Activated gamma-delta T cell (primary cell): ENCODE measurements around the gene KRTAP10-4.
"Not testable (repeated sequence)": the region's sequence is repeated elsewhere in the genome, so short reads cannot be mapped to it uniquely, and the experiment has no call there.

Experiments
- DNase-seq: peaks from one replicate; lab custom pipeline; 2025; lab: John Stamatoyannopoulos, UW
- total RNA-seq, 2 donors: gene quantifications; one replicate each; lab custom pipeline; 2026; lab: John Stamatoyannopoulos, UW

The KRTAP10-4 gene, protein sequence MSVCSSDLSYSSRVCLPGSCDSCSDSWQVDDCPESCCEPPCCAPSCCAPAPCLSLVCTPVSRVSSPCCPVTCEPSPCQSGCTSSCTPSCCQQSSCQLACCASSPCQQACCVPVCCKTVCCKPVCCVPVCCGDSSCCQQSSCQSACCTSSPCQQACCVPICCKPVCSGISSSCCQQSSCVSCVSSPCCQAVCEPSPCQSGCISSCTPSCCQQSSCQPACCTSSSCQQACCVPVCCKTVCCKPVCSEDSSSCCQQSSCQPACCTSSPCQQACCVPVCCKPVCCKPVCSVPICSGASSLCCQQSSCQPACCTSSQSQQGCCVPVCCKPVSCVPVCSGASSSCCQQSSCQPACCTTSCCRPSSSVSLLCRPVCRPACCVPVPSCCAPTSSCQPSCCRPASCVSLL
- total RNA-seq = 0 to 0.05 reads per million in 2 donors

DNA sequence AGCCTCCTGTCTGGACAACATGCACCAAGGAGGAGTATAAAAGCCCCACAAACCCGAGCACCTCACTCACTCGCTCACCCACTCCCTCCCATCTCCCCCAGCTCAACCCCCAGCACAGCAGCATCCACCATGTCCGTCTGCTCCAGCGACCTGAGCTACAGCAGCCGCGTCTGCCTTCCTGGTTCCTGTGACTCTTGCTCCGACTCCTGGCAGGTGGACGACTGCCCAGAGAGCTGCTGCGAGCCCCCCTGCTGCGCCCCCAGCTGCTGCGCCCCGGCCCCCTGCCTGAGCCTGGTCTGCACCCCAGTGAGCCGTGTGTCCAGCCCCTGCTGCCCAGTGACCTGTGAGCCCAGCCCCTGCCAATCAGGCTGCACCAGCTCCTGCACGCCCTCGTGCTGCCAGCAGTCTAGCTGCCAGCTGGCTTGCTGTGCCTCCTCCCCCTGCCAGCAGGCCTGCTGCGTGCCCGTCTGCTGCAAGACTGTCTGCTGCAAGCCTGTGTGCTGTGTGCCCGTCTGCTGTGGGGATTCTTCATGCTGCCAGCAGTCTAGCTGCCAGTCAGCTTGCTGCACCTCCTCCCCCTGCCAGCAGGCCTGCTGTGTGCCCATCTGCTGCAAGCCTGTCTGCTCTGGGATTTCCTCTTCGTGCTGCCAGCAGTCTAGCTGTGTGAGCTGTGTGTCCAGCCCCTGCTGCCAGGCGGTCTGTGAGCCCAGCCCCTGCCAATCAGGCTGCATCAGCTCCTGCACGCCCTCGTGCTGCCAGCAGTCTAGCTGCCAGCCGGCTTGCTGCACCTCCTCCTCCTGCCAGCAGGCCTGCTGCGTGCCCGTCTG is at the start of gene KRTAP10-4:
KRTAP10-4 (plus strand) TSS at position 100 of the 827 bp plus-strand sequence; CDS start at position 130, 30 bp downstream.
- DNase-seq = not testable (repeated sequence)

DNA sequence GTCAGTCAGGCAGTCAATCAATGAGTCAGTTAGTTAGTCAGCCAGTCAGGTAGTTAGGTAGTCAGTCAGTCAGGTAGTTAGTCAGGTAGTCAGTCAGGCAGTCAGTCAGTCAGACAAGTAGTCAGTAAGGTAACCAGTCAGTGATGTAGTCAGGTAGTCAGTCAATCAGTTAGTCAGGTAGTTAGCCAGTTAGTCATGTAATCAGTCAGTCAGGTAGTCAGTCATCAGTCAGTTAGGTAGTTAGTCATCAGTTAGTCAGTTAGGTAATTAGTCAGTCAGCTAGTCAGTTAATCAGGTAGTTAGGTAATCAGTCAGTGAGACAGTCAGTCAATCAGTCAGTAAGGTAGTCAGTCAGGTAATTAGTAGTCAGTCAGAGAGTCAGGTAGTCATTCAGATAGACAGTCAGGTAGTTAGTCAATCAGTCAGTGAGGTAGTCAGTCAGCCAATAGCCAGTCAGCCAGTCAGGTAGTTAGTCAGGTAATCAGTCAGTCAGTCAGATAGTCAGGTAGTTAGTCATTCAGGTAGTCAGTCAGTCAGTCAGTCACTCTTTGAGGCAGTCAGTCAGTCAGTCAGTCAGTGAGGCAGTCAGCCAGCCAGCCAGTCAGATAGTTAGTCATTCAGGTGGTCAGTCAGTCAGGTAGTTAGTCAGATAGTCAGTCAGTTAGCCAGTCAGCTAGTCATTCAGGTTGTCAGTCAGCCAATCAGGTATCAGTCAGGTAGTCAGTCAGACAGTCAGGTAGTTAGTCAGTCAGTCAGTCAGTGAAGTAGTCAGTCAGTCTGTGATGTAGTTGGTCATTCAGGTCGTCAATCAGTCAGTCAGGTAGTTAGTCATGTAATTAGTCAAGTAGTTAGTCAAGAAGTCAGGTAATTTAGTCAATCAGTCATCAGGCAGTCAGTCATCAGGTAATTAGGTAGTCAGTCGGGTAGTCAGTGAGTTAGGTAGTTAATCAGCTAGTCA is 48.8 kb upstream of the KRTAP10-4 start:
- no peak for DNase-seq

DNA sequence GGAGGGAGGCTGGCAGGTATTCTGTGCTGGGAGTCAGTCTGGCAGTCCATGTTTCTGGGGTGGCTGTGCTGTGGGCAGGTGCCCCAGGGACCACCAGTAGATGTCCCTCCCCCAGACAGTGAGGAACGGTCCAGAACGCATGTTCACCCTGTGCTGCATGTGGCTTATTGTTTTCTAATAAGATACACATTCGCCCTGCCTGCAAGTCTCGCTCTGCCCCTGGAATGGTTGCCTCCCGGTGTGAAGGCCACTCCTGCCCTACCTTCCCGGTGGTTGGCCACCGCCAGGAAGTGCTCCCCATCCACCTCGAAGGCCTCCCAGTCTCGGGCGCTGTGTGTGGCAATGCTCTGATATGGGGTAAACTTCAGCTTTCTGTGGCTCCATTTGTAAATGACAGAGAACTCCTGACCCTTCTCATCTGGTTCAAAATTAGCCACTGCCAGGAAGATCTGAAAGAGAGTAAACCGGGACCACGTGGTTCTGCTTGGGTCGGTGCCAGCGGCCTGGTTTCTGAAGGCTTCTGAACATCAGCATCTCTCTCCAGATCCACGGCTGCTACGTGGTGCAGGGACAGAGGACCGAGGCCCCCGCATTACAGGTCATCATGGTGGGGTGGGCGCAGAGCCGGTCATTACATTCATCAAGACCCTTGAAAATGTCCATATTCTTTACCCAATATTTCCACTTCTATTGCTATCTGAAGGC is 48.0 kb upstream of the KRTAP10-4 start:
- no peak for DNase-seq

DNA sequence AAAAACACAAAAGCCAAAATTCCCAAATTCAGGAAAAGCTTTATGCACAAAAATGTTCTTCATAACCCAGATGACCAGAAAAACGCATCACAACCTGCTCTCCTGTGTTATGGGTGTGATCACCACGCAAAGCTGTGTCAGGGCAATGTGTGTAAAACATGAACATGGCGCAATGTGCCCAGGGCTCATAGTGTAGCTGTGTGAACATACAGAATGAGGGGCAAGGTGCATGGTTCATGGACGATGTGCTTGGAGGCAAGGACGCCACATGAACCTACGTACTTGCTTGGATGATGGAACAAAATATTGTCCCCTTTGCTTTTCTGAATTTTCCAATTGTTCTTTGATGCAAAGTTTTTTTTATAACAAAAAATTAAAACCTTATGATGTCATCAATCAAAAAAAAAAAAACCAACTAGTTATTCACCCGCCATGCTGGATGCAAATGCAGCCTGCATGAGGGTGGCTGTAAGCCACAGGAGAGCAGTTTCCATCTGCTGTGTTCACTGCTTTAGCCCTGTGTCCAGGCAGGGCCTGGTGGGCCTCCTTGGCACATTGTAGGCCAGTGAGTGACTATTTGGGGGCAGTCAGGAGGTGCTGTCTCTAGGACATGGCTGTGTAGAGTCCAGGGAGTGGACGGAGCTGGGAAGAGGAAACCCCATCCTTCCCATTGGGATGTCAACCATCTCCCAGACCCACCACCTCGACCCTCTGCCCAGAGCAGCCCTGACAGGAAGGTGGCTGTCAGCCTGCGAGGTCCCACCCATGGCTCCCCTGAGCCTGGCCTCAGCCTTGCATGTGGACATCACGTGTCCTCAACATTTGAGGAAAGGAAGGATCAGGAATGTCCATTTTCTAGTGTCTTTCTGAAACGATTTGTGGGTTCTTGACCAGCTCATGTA is 47.2 kb upstream of the KRTAP10-4 start:
- no peak for DNase-seq

DNA sequence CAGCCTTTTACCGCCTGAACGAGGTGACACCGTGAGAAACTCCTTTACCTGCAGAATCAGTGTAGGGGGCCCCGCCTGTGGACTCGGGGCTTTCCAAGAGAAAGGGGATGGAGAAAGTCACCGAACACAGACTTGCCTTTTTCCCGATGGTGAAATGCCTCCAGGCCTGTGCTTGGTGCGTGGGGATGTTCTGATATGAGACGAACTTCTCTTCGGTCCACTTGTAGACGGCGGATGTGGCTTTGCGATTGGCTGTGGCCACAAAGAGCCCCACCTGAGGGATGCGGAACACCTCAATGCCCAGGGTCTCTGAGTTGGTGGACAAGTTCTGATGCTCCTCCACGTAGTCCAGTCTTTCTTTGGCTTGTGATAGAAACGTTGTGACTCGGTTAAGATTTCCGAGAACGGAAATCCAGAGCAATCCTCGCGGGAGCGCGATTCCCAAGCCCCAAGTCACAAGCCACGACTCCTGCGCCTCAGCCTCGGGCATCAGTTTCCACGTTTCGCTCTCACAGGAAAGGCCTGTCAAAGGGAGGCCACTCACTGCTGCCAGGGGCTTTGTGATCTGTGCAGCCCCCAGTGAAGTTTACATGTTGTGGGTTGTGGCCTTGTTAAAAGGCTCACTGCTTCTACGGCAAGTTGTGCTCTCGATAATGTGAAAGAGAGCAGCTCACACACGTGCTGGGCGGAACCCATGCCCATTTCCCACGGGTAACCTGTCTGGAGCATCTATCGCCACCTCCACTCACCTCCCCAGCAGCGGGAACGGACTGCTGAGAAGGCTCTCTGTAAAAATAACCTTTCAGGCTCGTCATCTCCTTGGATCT is 46.2 kb upstream of the KRTAP10-4 start:
- DNase-seq = no peak

DNA sequence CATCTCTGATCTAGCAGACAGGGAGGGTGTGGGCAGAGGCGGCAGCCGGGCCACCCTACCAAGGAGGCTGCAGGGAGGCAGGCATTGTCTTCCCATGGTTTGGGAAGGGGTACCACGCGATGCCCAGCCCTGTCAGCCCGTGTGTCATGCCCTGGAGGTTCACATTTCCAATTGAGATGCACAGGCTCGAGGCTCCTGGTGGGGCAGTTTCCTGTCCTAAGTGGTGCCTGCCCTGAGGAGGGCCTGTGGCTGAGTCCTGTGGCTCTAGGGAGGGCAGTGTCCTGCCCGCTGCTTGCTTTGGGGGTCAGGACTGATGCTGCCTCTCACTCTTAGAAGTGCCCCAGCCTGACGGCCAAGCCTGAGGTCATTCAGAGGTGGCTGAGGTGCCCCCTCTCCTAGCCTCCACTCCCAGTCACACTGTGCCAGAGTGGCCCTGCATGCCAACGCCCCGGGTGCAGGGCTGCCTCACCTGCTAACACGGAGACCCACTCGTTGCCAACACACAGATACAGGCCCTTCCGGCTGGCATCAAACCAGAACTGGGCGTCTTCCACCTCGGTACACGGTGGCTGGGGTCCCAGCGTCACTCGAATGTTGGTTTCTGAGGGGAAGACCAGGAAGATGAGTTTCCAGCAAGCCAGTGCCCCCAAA is 45.4 kb upstream of the KRTAP10-4 start:
- DNase-seq = no peak

DNA sequence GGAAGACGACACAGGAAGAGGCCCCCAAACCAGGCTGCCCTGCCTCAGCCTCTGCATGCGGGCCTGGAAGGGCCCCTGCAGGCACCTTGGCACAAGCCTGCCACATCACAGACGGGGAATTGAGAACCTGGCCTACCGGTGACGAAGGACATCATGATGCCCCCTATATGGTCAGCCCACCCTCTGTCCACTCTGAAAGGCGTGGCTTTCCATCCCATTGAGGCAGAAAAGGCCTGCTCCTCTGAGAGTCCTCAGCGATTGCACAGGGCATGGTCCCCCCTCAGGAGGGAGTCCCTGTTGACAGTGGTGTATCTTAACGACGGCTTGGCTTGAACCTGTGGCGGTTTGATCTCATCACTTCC is 44.9 kb upstream of the KRTAP10-4 start:
- no peak for DNase-seq

DNA sequence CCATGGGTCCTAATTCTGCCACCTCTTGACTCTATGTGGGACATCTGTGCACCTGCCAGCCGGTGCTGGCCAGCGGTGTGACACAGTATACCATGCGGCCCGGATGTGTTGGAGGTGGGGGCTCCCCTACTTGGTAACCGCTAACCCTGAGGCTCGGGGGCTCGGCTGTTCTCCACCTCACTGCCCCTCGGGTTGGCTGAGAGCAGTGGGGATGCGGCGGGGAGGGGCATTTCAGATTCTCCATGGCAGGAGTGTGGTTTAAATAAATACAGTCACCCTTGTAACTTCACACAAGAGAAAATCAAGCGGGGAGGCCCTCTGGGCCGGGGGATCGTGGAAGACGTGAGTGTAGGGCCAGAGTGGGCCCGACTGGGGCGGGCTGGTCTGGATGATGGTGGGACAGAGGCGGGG is 44.5 kb upstream of the KRTAP10-4 start:
- no peak for DNase-seq

DNA sequence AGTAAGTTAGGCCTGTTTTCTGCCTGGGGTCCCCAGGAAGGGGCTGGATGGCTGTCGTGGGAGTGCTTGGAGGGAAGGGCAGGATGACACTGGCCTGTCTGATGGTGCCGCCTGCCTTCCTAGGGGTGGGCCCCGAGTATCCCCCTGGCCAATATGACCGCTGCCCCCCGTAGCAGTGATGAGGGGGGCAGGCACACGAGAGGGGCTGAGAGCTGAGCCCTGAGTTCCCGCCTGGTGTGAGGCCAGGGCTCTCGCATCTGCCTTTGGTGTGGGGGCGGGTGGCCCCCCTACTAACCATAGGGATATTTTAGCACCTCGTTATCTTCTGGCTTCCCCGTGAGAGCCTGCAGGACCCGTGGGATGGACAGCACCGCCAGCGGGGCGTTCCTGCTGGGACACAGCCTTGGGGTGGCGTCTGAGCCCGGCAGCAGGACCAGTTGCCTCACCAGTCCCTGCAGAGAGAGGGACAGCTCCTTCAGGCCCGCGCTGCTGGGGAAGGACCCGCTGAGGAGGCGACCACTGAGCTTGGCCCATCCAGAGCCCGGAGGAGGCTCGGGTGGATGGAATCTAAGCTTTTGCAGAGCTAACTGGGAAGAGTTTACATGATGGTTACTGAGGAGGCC is 43.9 kb upstream of the KRTAP10-4 start:
- no peak for DNase-seq

DNA sequence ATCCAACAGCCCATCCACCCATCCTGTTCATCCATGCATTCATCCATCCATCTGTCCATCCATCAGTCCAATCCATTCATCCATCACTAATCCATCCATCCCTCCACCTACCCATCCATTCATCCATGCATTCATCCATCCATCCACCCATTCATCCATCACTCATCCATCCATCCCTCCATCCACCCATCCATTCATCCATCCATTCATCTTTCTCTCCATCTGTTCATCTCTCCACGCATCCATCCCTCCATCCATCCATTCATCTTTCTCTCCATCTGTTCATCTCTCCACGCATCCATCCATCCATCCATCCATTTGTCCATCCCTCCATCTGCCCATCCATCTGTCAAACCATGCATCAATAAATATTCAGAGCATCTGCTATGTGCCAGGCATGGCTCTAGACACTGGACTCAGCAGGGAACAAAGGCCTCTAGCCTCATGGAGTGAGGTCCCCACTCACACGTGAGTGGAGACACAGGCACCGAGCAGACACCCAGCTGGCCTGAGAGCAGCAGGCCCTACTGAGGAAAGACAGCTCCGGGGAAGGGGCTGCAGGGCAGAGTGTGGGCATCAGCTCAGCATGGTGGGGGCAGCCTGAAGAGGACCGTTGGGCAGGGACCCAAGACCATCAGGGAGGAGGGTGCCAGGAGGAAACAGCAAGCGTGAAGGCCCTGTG is 43.2 kb upstream of the KRTAP10-4 start:
- no peak for DNase-seq

DNA sequence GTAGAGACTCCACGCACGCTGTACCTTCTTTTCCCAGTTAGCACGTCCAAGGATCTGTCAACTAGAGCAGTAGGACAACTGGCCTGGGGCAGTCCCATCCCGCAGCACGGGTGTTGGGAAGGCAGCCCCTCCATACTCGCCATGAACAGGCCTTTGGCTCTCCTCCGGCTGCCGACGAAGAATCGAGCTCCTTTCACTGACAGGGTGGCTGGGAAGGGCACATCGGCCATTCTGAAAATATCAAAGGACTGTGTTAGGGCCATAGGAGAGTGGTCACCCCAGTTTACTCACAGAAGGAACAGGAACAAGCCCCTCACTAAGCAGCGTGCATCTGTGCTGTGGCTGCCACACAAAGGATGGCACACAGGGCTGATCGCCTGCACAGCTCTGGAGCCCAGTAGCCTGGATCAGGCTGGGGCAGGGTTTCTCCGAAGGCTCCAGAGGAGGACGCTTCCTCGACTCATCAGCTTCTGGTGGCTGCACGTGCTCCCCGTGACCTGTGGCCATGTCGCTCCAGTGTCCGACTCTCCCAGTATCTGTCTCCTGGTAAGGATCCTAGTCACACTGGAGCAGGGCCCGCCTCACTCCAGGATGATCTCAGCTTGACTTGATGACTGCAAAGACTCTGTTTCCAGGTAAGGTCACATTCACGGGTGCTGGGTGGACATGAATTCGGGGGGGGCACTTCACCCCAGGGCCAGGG is 42.5 kb upstream of the KRTAP10-4 start:
- no peak for DNase-seq

DNA sequence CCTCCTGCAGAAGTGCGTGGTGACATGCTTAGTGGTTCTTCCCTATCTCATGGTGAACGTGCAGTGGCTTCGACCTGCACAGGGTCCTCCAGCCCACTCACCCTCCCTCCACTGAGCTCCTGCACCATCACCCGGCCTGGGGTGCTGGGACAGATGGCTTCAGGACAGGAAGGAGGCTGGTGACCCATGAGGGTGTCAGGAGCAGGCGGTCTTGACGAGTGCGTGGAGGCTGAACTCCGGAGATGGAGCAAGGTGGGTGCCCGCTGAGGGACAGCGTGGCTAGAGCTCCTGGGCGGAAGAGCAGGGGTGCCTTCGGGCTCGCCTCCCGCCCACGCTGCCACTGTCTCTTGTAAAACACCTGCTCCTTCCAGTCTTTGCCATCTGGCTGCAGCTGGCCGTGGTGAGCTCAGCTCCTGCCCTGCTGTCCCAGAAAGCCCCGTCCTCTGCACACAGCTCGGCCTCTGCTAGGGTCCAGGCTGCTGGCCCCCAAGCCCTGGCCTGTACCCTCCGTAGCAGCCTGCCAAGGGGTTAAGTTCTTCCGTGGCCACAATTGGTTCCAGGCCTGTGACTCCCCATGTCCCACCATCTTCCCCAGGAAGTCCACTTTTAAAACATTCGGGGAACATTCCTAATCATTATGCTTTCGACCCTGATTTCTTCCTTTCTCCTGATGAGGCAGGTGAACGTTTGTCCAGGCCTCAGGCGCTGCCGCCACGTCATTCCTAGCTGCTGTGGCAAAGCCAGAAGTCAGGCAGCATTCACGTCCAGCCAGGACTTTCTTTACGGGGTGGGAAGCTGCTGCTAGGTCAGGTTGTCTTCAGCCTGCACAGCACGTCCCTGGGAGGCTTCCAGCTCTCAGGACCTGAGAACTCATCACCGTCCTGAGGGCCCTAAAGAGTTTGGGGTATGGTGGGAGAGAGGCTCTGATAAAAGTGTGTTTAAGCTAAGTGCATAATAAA is 41.6 kb upstream of the KRTAP10-4 start:
- DNase-seq = no peak

DNA sequence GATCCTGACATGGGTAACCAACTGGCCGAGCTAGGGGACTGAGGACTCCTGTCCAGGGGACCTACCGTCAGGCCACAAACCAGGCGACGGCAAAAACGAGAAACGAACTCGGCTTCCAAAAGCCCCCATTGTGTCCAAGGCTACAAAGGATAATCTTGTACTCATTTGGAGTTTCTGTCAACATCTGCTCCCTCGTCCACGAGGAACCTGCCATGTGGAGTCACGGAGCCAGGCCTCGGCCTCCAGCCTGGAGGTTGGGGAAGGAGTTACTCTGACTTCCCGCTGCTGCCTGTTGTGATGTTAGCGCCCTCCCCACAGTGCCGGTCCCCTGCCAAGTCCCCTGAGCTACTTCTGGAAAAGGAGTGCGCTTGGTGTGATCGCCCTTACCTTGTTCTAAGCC is 40.8 kb upstream of the KRTAP10-4 start:
- no peak for DNase-seq

DNA sequence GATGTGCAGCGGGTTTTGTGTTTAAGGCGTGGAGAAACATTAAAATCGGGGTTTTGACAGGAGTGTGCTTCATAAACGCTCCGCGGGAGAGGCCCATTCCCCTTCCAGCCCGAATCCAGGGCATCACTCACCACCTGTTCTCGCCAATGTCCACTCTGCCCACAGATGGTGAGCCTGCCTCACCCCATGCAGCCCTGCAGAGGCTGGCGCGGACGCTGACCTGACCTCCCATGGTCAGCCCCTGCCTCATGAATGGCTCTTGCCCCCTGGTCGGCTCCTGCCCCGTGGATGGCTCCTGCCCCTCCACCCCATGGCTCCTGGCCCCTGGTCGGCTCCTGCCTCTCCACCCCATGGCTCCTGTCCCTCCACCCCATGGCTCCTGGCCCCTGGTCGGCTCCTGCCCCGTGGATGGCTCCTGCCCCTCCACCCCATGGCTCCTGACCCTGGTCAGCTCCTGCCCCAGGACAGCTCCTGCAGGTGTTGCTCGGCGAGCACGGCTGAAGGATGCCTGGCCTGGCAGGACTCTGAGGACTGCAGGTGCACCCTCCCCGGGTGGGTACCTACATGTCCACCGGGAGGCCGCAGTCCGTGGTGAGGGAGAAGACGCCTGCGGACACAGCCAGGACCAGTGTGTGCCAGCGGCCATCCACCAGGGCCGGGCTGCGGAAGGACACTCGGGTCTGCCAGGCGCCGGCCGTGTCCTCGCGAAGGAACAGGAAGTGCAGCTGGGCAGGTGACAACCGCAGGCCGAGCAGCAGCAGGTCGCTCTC is 40.2 kb upstream of the KRTAP10-4 start:
- no peak for DNase-seq
